ENCODE data around the gene SLC22A13. TPM values are rescaled to one million over a fixed set of nuclear protein-coding genes. Genes with fewer than 3 reads are reported as not detected.

SLC22A13 gene
- total and polyA plus RNA-seq, 2 experiments from 2014 or later: 0.13 to 0.66 TPM

DNA sequence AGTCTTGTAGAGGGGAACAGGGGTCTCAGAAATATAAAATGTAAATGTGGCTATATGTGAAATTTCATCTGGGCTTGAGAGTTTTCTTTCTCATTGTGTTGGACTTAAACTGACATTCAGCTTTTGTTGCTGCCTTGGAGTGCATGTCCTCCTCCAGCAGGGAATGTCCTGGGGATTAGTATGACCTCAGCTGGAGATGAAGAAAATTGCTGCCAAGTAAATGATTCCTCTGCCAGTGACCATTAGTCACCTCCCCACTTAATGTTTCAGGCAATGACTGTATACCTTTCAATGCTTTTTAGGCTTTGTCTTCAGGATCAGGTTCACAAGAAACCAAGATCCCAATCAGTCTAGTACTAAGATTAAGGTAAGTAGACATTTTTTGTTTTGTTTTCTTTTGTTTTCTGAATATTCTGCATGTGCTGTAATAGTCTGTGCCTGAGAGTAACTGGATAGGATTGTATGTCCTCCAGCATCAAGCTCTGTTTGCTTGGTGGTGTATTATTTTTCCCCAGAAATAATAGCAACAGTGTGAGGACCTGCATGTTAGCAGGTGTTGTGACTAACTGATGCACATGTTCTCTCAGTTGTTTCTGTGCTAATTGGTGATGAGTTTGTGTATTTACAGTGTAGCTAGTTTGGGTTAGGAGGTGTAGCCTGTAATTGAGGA, 18.1 kb upstream of the SLC22A13 start:
- H3K36me3 Mint-ChIP-seq (ENCODE audit: low read depth): peaks cover 33% of the 10 kb centered on the region
- peaks cover 8% of the 10 kb centered on the region; the same call in 1 of the 2 replicates for H4K20me1 ChIP-seq (replicated peaks; ENCODE audit: insufficient read depth)
- TF ChIP-seq, protein P1, sequence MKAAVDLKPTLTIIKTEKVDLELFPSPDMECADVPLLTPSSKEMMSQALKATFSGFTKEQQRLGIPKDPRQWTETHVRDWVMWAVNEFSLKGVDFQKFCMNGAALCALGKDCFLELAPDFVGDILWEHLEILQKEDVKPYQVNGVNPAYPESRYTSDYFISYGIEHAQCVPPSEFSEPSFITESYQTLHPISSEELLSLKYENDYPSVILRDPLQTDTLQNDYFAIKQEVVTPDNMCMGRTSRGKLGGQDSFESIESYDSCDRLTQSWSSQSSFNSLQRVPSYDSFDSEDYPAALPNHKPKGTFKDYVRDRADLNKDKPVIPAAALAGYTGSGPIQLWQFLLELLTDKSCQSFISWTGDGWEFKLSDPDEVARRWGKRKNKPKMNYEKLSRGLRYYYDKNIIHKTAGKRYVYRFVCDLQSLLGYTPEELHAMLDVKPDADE (IDR thresholded peaks at IDR 0.05): no peak
- TF ChIP-seq POLR2AphosphoS5 (IDR thresholded peaks at IDR 0.05; ENCODE audit: low read depth) (no peak), ZNF114 (CRISPR knock-in tag; IDR thresholded peaks at IDR 0.05) (no peak), NANOG (IDR thresholded peaks at IDR 0.05; ENCODE audit: borderline replicate concordance) (no peak)
- TF ChIP-seq, protein P2, sequence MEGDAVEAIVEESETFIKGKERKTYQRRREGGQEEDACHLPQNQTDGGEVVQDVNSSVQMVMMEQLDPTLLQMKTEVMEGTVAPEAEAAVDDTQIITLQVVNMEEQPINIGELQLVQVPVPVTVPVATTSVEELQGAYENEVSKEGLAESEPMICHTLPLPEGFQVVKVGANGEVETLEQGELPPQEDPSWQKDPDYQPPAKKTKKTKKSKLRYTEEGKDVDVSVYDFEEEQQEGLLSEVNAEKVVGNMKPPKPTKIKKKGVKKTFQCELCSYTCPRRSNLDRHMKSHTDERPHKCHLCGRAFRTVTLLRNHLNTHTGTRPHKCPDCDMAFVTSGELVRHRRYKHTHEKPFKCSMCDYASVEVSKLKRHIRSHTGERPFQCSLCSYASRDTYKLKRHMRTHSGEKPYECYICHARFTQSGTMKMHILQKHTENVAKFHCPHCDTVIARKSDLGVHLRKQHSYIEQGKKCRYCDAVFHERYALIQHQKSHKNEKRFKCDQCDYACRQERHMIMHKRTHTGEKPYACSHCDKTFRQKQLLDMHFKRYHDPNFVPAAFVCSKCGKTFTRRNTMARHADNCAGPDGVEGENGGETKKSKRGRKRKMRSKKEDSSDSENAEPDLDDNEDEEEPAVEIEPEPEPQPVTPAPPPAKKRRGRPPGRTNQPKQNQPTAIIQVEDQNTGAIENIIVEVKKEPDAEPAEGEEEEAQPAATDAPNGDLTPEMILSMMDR (conservative IDR thresholded peaks at IDR 0.05; ENCODE audit: low read depth in 2 of 2): 0 out of 4 replicates have a peak, but pooled peaks of 1 of the 2 experiments have one; percentile 6
- no peaks in the 10 kb centered on the region for H3K4me1 Mint-ChIP-seq
- H3K27ac ChIP-seq (ENCODE audit: low read depth): no peak overlapping the region
- H3K4me2 ChIP-seq: no peak overlapping the region
- DNase-seq (ENCODE audit: low spot score) (no peak), ATAC-seq (no peak)
- H3K4me3 ChIP-seq: no peak overlapping the region
- no peak overlapping the region for H3K4me3 Mint-ChIP-seq
- no peaks in the 10 kb centered on the region for H3K27me3 Mint-ChIP-seq (ENCODE audit: insufficient read depth, low read depth, poor library complexity)
- H3K4me1 ChIP-seq (ENCODE audit: insufficient read depth): no peaks in the 10 kb centered on the region
- no peaks in the 10 kb centered on the region for H3K9me3 Mint-ChIP-seq
- peaks cover 17% of the 10 kb centered on the region for H3K36me3 ChIP-seq (ENCODE audit: insufficient read depth)
- H3K79me2 ChIP-seq (replicated peaks; ENCODE audit: insufficient read depth): no peaks in the 10 kb centered on the region
- no peaks in the 10 kb centered on the region for H3F3A ChIP-seq (replicated peaks; ENCODE audit: low read depth)
- H3K27me3 ChIP-seq (ENCODE audit: insufficient read depth): no peaks in the 10 kb centered on the region
- no peak overlapping the region for H2AFZ ChIP-seq
- no peak overlapping the region for H3K27ac Mint-ChIP-seq
- no peaks in the 10 kb centered on the region for H3K9me2 ChIP-seq (ENCODE audit: insufficient read depth)

DNA sequence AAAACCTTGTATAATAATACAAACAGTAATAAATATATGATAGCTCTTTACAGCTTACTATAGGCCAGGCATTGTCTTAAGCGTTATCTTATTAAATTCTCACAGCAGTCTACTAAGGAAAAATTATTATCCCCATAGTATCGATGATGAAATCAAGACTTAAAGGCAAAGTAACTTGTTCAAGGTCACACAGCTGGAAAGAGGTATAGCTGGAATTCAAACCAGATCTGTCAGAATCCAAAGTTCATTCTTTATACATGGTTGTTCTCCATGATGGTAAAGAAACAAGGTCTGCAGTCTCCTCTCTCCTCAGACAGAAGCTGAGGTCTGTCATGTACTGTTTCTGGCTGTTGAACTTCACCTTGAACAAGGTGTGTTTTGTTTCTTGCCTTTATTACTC, 15.4 kb upstream of the SLC22A13 start:
- no peak overlapping the region for H3K4me3 Mint-ChIP-seq
- no peaks in the 10 kb centered on the region for H3K9me3 Mint-ChIP-seq
- H3K27me3 ChIP-seq (ENCODE audit: insufficient read depth): no peaks in the 10 kb centered on the region
- peaks cover 8% of the 10 kb centered on the region; the same call in 1 of the 2 replicates for H4K20me1 ChIP-seq (replicated peaks; ENCODE audit: insufficient read depth)
- no peaks in the 10 kb centered on the region for H3K9me2 ChIP-seq (ENCODE audit: insufficient read depth)
- H3K27ac ChIP-seq (ENCODE audit: low read depth): no peak overlapping the region
- H3K79me2 ChIP-seq (replicated peaks; ENCODE audit: insufficient read depth): no peaks in the 10 kb centered on the region
- H3K4me1 ChIP-seq (ENCODE audit: insufficient read depth): no peaks in the 10 kb centered on the region
- no peak overlapping the region for H3K27ac Mint-ChIP-seq
- no peaks in the 10 kb centered on the region for H3K4me1 Mint-ChIP-seq
- H3K36me3 Mint-ChIP-seq (ENCODE audit: low read depth): peaks cover 49% of the 10 kb centered on the region
- TF ChIP-seq, protein P3, sequence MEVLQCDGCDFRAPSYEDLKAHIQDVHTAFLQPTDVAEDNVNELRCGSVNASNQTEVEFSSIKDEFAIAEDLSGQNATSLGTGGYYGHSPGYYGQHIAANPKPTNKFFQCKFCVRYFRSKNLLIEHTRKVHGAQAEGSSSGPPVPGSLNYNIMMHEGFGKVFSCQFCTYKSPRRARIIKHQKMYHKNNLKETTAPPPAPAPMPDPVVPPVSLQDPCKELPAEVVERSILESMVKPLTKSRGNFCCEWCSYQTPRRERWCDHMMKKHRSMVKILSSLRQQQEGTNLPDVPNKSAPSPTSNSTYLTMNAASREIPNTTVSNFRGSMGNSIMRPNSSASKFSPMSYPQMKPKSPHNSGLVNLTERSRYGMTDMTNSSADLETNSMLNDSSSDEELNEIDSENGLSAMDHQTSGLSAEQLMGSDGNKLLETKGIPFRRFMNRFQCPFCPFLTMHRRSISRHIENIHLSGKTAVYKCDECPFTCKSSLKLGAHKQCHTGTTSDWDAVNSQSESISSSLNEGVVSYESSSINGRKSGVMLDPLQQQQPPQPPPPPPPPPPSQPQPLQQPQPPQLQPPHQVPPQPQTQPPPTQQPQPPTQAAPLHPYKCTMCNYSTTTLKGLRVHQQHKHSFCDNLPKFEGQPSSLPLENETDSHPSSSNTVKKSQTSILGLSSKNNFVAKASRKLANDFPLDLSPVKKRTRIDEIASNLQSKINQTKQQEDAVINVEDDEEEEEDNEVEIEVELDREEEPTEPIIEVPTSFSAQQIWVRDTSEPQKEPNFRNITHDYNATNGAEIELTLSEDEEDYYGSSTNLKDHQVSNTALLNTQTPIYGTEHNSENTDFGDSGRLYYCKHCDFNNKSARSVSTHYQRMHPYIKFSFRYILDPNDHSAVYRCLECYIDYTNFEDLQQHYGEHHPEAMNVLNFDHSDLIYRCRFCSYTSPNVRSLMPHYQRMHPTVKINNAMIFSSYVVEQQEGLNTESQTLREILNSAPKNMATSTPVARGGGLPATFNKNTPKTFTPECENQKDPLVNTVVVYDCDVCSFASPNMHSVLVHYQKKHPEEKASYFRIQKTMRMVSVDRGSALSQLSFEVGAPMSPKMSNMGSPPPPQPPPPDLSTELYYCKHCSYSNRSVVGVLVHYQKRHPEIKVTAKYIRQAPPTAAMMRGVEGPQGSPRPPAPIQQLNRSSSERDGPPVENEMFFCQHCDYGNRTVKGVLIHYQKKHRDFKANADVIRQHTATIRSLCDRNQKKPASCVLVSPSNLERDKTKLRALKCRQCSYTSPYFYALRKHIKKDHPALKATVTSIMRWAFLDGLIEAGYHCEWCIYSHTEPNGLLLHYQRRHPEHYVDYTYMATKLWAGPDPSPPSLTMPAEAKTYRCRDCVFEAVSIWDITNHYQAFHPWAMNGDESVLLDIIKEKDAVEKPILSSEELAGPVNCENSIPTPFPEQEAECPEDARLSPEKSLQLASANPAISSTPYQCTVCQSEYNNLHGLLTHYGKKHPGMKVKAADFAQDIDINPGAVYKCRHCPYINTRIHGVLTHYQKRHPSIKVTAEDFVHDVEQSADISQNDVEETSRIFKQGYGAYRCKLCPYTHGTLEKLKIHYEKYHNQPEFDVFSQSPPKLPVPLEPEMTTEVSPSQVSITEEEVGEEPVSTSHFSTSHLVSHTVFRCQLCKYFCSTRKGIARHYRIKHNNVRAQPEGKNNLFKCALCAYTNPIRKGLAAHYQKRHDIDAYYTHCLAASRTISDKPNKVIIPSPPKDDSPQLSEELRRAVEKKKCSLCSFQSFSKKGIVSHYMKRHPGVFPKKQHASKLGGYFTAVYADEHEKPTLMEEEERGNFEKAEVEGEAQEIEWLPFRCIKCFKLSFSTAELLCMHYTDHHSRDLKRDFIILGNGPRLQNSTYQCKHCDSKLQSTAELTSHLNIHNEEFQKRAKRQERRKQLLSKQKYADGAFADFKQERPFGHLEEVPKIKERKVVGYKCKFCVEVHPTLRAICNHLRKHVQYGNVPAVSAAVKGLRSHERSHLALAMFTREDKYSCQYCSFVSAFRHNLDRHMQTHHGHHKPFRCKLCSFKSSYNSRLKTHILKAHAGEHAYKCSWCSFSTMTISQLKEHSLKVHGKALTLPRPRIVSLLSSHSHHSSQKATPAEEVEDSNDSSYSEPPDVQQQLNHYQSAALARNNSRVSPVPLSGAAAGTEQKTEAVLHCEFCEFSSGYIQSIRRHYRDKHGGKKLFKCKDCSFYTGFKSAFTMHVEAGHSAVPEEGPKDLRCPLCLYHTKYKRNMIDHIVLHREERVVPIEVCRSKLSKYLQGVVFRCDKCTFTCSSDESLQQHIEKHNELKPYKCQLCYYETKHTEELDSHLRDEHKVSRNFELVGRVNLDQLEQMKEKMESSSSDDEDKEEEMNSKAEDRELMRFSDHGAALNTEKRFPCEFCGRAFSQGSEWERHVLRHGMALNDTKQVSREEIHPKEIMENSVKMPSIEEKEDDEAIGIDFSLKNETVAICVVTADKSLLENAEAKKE (CRISPR knock-in tag; IDR thresholded peaks at IDR 0.05): no peak
- no peak for TF ChIP-seq EZH2 (IDR thresholded peaks at IDR 0.05; ENCODE audit: low read depth, unreplicated experiment)
- no peak for TF ChIP-seq JUNB (IDR thresholded peaks at IDR 0.05; ENCODE audit: unreplicated experiment)
- TF ChIP-seq POLR2AphosphoS5 (IDR thresholded peaks at IDR 0.05; ENCODE audit: low read depth): no peak
- no peak for TF ChIP-seq EZH2phosphoT487 (IDR thresholded peaks at IDR 0.05; ENCODE audit: unreplicated experiment)
- ATAC-seq (no peak), DNase-seq (ENCODE audit: low spot score) (no peak)
- H3K36me3 ChIP-seq (ENCODE audit: insufficient read depth): peaks cover 32% of the 10 kb centered on the region
- no peaks in the 10 kb centered on the region for H3K27me3 Mint-ChIP-seq (ENCODE audit: insufficient read depth, low read depth, poor library complexity)
- no peak overlapping the region for H2AFZ ChIP-seq
- H3K4me2 ChIP-seq: no peak overlapping the region
- no peak overlapping the region for H3K4me3 ChIP-seq
- no peaks in the 10 kb centered on the region for H3F3A ChIP-seq (replicated peaks; ENCODE audit: low read depth)
